GM21528 (cell line): ENCODE data around the gene PCMT1.
"Not testable (repeated sequence)": the region's sequence is repeated elsewhere in the genome, so short reads cannot be mapped to it uniquely, and the experiment has no call there.

Experiments used
- ATAC-seq: cut with Tn5 transposase; IDR thresholded peaks from one replicate; pipeline ENCODE4 v1.9.1; 2021; ENCODE audit warnings: mild to moderate bottlenecking, moderate library complexity; ENCODE audit not compliant: unreplicated experiment, low FRiP score

PCMT1 gene

DNA sequence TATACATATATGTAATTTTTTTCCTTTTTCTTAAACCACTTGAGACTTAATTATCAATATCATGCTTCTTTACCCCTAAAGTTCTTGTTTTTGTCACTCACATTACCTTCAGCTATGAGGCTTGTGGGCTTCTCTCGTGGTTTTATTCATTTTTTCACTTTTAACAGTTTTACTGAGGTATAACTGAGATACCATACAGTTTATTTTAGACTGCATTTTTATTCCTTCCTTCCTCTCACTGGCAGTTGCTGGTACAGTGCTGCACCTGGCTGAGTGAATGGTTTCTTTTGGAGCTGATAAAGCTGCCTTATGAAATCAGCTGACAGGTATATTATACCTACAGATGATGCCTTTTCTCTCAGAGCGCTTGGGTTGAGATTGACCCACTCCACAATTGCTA, 60.3 kb downstream of the PCMT1 start:
- no peak for ATAC-seq

DNA sequence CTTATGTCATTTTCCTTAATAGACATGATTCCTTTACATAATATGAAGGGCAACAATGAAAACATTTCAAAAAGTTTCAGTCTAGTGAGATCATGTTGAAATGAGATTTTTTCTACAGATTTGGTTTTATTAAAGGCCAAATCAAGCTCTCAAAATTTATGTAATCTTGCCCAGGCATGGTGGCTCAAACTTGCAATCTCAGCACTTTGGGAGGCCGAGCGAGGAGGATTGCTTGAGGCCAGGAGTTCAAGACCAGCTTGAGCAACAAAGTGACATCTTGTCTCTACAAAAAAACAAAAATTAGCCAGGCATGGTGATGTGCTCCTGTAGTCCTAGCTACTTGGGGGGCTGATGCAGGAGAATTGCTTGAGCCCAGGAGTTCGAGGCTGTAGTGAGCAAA, 63.8 kb downstream of the PCMT1 start:
- no peak for ATAC-seq

DNA sequence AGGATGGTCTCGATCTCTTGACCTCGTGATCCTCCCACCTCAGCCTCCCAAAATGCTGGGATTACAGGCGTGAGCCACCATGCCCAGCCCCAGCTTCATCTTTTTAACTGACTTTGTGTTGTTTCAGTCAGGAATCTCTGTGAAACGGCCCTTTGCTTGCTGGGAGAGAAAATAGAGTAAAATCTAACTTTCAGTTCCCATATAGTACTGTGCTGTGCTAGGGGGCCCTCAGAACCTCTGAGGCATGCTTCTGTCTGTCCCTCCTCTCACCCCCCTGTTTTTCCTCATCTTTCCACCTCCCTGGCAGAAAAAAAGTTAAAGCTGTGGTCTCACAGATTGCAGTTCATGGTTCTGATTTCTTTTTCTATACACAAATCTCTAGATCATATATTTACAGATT, 66.2 kb downstream of the PCMT1 start:
- peak; percentile 66 for ATAC-seq

DNA sequence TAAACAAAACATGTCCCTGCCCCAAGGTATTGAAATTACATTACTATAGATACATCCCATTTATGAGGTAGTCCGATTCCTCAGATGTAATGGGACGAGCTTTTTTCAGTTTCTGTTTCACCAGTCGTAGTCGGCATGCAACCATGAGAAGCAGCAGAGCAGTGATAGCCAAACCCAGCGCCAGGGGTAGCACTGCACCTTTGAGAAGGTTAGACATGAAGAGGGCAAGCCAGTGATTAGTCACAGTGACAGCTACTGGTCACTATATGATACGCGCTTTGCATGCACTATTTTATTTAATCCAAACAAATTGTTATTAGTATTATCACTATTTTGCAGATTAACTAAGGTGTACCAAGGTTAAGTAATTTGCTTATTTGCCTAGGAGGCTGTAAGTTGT, 71.0 kb downstream of the PCMT1 start:
- no peak for ATAC-seq

DNA sequence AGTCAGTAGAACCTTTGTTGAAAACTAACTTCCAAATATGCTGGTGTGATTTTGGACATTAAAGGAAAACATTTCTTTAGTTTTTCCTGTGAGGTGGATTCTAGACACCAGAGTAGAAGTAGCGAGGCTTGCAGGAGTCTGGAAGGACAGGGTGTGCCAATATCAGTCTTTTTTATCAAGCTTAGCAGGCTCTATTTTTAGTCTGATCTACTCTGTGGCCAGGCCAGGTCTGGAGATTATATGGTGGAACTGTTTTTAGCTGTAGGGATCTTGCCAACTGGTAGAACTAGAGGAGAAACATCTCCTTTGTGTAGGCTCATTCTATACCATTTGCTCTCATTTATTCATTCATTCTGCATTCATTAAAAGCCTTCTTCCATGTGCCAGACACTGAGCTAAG, 72.0 kb downstream of the PCMT1 start:
- no peak for ATAC-seq

DNA sequence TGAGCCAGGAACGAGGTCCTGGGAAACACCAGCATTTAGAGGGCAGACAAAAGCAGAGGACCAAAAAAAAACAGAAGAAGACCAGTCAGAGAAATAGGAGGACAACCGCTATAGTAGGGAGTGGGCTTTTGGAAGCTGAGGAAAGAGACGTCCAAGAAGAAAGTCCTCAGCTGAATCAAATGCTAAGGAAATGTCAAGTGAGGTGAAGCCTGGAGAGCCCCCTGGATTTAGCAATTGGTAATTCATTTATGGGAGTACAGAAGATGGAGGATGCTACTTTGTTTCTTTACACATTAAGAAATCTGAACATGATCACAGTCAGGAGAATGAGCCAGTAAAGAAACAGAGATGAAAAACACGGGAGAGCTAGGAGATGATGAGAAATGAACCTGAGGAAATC, 73.5 kb downstream of the PCMT1 start:
- ATAC-seq, result no peak

DNA sequence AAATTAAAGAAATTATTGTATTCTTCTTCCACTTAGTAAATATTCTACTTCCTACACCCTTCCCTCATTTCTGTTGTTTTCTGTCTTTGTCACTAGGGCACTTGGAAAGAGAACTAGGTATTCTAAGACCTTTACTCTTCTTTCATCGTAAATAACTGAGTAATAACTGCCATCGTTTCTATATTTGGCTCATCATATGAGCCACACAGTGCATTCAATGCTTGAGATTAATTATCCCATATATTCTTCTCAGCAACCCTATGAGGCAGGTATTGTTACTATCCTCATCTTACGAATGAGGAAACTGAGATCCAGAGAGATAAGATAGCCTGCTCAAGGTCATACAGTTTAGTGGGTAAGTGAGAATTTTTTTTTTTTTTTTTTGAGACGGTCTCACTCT, 75.8 kb downstream of the PCMT1 start:
- ATAC-seq, result no peak

DNA sequence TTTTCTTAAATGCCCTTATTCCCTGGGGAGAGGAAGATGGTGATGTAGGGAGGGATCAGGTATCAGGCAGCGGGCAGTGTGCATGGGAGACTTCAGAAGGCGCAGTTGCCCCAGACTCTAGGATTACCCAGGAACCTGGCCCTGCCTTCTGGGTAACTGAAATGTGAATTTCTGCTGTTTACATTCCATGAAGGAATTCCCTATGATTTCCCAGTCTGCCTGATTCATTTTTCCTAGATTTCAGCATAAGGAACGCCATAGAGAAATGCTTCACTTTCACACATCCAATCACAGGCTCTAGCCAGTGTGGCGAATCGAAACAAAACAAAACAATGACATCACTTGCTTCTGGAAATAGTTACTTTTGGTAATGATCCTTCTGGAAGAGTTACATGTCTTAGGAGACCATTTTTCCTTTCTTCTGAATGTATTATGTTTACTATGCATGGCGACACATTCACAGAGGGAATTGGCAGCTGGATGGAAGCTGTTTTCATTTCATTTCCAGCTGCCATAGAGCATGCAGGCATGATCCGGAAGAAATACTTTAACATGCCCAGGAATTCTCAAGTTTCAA, 81.3 kb downstream of the PCMT1 start:
- ATAC-seq, result no peak

DNA sequence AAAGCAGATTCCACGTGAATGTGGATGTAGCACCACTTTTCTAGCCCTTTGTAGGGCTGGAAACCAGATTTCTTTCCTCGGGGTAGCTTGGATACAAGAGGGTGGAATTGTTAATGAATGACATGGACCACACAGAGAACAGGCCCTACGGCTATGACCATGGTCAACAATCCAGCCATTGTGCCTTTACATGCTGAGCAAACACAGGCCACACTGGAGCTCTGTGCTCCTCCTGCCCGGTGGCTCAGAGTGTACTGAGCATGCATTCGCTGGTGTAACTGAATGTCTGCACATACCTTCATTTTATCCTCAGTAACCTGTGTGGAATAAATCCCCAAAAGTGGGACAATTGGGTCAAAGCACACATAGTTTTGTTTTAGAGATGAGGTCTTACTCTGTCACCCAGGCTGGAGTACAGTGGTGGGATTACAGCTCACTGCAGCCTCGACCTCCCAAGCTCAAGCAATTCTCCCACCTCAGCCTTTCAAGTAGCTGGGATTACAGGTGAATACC, 81.8 kb downstream of the PCMT1 start:
- ATAC-seq, result no peak

DNA sequence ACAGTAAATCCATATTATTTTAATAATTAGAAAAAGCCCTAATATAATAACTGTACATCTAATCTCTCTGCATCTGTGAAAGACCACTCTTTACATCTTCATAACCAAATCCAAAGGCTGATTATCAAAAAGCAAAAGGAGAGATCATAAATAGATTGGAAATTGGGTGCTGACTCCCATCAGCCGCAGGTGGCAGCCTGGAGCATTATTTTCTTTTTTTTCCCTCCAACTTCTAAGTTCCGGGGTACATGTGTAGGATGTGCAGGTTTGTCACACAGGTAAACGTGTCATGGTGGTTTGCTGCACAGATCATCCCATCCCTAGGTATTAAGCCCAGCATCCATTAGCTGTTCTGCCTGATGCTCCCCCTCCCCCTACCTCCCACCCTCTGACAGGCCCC, 84.1 kb downstream of the PCMT1 start:
- ATAC-seq, result no peak

DNA sequence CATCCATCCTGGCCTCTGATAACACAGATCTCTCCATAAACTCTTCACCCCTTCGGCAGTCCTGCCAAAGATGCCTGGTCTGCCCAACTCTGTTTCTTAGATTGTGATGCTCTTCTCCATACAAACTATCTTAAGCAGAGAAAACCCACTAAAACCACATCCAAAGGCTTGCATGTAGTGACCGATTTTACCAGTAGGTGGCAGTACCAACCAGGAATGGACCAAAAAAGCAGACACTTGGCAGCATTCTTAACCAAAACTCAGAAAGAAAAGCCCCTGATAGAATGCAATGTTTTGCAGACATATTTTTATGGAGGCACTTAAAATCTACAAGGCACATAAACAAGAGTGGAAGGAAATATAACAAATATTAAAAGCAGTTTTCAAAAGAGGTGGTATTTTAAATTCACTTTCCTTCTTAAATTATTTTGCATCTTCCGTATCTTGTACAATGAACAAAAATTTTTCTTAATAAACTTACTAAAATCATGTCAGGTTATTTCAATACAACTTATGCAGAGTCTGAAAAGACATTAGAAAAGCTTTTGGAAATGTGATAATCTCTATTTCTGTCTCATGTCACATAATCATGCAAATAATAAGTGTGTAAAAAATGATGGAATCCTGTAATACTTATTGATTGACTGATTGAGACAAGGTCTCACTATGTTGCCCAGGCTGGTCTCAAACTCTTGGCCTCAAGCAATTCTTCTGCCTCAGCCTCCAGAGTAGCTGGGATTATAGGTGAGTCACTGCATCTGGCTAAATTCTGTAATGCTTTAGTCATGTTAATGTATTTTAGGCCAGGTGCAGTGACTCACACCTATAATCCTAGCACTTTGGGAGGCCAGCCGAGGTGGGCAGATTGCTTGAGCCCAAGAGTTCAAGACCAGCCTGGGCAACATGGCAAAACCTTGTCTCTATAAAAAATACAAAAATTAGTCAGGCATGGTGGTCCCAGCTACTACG, 85.3 kb downstream of the PCMT1 start:
- ATAC-seq, result no peak

DNA sequence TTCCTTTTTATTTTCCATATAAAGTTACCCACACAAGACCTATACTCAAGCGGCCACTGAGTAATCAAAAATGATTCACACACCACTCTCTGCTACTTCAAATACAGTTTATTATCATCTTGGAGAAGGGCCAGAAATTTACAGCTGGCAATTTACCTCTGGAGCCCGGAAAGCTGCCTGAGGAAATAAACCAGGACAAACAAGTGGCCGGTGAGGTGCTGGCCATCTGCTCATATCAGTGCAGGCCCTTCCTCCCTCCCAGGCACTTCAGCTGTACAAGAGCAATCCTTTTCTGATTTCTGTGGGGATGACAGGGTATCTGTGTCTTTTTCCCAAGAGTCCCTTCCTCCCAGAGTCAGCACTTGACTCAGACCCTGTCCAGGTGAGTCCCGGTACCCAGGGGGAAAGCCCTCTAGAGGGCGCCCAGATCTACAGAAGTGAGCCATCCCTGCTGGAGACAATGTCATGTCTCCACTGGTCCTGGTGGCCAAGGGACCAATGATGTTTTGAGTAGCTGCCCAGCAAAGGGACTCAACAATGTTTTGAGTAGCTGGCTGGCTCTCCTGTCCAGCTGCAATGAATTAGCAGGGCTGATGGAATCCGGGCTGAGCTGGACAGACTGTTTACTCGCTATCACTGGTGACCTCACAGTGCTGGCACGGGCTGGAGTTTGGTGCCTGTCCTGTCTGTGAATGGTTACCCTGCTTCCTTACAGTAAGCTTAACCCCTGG, 91.0 kb downstream of the PCMT1 start:
- no peak for ATAC-seq

DNA sequence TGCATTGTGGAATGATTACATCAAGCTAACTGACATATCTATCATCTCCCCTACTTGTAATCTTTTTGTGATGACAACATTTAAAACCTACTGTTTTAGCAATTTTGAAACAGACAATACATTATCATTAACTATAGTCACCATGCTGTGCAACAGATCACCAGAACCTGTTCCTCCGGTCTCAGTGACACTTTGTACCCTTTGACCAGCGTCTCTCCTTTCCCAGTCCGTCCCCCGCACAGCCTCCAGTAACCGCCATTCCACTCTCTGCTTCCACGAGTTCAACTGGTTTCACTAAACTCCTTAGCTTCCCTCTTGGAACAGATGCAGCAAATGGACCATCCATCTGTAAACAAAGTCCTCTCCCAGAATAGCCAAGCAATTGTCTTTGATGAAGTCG, 92.8 kb downstream of the PCMT1 start:
- ATAC-seq, result no peak

DNA sequence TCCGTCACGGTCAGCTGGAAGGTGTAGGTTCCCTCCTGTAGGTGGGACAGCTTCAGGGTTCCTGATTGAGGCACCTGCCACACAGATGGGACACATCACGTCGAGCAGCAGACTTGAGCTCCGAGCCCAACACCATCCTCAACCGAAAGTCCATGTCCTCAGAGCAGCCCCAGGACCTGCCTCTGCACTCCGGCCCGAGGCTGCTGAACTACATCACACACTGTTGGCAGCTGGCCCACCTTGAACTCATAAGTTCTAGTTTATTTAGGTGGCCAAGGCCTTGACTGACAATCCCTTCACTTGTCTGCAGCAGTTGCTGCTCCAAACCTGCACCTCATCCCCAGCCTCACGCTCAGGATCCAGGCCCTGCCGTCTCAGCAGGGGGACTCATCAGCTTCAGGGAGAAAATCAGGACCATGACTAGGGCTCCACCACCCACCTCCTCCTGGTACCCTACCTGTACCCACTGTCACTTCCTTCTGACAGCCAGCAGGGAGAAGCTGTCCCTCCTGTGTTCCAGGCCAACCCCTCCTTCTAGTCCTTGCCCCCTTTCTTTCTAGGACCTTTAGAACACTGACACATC, 93.6 kb downstream of the PCMT1 start:
- ATAC-seq, result no peak

DNA sequence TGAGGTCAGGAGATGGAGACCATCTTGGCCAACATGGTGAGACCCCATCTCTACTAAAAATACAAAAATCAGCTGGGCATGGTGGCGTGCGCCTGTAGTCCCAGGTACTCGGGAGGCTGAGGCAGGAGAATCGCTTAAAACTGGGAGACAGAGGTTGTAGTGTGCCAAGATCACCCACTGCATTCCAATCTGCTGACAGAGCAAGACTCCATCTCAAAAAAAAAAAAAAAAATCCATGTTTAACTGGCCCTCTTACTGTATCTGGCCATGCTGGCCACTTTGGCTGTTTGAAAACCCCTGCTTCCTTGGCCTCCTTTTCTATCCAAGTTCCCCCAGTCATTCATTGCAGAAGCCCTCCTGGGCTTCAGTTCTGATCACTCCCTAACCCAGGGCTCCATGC, 94.5 kb downstream of the PCMT1 start:
- not testable (repeated sequence) for ATAC-seq

DNA sequence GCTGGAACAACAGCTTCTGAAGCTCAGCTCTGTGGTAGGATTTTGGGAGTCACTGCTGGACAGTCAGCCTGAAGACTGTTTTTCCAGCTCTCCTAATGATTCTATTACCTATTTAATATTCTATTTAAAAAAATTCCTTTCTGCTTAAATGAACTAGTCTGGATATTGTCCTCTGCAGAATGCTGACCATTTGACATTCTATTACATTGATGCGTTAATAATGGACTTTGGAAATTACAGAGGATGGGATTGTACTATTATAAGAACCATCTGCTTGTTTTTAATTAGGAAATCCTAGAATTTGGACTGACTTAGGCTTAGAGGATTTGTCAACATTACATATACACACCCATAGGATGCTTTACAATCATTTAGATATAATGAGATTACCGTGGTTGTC, 94.9 kb downstream of the PCMT1 start:
- no peak for ATAC-seq

DNA sequence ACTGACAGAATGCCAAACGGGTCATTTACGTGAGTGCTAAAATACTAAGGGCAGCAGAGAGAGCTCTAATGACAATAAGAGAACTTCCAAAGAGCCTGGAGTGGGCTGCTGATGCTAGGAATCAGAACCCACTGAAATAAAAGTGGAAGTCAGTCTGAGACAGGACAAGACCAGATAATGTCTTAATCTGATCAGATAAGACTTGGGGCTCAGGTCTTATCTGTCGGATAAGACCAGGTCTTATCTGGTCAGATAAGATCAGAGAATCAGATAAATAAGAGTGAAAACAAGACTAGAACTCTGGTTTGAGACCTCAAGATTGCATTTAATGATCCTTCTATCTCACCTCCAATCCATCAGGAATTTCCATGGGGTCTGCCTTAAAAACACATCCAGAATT, 96.0 kb downstream of the PCMT1 start:
- no peak for ATAC-seq

DNA sequence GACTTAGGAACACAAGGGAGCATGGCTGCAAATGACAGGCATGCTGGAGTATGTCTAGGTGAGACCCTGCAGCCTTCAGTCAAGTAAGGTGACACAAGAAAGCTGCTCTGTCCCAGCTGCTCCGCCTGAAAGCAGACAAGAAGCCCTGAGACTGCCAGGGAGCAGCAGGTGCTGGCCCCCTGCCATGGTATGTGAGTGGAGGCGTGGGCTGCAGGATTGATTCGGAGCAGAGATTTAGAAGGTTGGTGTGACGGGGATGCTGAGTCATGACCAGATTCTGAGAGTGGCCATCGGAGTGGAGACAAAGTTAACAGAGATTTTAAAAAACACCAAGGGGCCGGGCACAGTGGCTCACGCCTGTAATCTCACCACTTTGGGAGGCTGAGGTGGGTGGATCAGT, 96.8 kb downstream of the PCMT1 start:
- no peak for ATAC-seq

DNA sequence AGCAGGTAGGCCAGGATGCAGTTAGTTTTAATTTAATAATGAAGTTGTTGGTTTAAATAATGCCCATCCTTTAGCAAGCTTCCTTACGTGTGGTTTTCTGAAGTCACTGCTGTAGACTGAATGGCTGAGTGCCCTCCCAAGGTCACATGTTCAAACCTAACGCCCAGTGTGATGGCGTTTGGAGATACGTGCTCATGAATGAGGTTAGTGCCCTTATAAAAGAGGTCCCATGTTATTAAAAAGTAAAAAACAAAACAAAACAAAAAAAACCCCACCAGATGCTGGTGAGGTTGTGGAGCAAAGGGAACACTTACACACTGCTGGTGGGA, 98.4 kb downstream of the PCMT1 start:
- ATAC-seq, result no peak

DNA sequence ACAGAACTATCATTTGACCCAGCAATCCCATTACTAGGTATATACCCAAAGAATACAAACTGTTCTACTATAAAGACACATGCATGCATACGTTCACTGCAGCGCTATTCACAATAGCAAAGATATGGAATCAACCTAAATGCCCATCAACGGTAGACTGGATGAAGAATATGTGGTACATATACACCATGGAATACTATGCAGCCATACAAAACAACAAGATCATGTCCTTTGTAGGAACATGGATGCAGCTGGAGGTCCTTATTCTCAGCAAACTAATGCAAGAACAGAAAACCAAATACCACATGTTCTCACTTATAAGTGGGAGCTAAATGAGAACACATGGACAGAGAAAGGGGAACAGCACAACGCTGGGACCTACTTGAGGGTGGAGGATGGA, 98.8 kb downstream of the PCMT1 start:
- ATAC-seq, result not testable (repeated sequence)

DNA sequence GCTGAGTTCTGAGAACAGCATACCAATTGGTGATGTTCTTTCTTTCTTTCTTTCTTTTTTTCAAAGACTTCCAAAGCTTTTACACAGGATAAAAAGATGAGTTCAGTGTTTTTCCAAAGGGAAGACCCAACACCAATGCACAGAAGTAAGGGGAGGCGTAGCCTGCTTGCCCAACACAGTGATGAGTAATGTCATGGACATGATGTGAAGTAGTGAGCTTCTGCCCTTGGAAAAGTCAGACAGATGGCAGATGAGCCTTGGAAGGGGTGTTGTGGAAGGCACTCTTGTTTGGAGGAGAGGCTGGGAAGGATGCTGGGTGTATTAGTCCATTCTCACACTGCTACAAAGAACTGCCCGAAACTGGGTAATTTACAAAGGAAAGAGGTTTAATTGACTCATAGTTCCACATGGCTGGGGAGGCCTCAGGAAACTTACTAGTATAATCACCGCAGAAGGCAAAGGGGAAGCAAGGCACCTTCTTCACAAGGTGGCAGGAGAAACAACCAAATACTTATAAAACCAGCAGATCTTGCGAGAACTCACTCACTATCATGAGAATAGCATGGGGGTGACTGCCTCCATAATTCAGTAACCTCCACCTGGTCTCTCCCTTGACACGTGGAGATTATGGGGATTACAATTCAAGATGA, 102.0 kb downstream of the PCMT1 start:
- ATAC-seq, result no peak
